HG03432 (cell line): Measurements from ENCODE around the gene KLHL8.

Source experiments
- ATAC-seq: cut with Tn5 transposase; IDR thresholded peaks from one replicate; pipeline ENCODE4 v1.9.1; 2021; ENCODE audit warnings: mild to moderate bottlenecking, moderate library complexity; ENCODE audit not compliant: unreplicated experiment

KLHL8 gene

GRCh38 chr4:87126056-87126455 is 94.4 kb downstream of the KLHL8 start:
- no peak for ATAC-seq

GRCh38 chr4:87122252-87122651 is 98.2 kb downstream of the KLHL8 start:
- no peak for ATAC-seq

- ATAC-seq, result no peak
These were observed 98.9 kb downstream of the KLHL8 start for GRCh38 chr4:87121341-87122065.

- no peak for ATAC-seq
These were observed 99.8 kb downstream of the KLHL8 start for GRCh38 chr4:87120411-87121162.

- ATAC-seq, result peak; percentile 40
These were observed 100.4 kb downstream of the KLHL8 start for GRCh38 chr4:87120010-87120409.

- ATAC-seq, result no peak
These were observed 101.6 kb downstream of the KLHL8 start for GRCh38 chr4:87118826-87119225.

GRCh38 chr4:87118421-87118820 is 102.0 kb downstream of the KLHL8 start:
- ATAC-seq, result no peak

- ATAC-seq, result no peak
These were observed 102.7 kb downstream of the KLHL8 start for GRCh38 chr4:87117732-87118075.

- no peak for ATAC-seq
These were observed 103.2 kb downstream of the KLHL8 start for GRCh38 chr4:87117051-87117731.

GRCh38 chr4:87116231-87116630 is 104.2 kb downstream of the KLHL8 start:
- ATAC-seq, result no peak

GRCh38 chr4:87114245-87115062 is 106.0 kb downstream of the KLHL8 start:
- ATAC-seq, result no peak

GRCh38 chr4:87112063-87112462 is 108.4 kb downstream of the KLHL8 start:
- no peak for ATAC-seq
